NT2/D1 (cell line): ENCODE measurements around the gene MATCAP1.

Experiments
- DNase-seq: peaks from one replicate; pipeline ENCODE4 v3.0.0-alpha.2; 2011; ENCODE audit warnings: low read depth, low spot score
- H3K27me3 ChIP-seq: 2 replicates; pipeline ENCODE4 v1.6.0; 2011; ENCODE audit warnings: mild to moderate bottlenecking; ENCODE audit not compliant: insufficient read length, insufficient read depth
- H3K36me3 ChIP-seq: 2 replicates; pipeline ENCODE4 v1.6.1; 2011; ENCODE audit warnings: mild to moderate bottlenecking, low read length, mixed read lengths; ENCODE audit not compliant: insufficient read depth, insufficient read length
- H3K4me1 ChIP-seq: 2 replicates; pipeline ENCODE4 v1.5.1; 2011; ENCODE audit not compliant: insufficient read depth, insufficient read length
- H3K4me3 ChIP-seq: 2 replicates; pipeline ENCODE4 v1.5.1; 2011; ENCODE audit warnings: low read depth; ENCODE audit not compliant: insufficient read length
- H3K9ac ChIP-seq: 2 replicates; pipeline ENCODE4 v1.6.0; 2011; ENCODE audit warnings: low read depth; ENCODE audit not compliant: insufficient read length
- H3K9me3 ChIP-seq: 2 replicates; pipeline ENCODE4 v1.5.1; 2011; ENCODE audit warnings: mild to moderate bottlenecking, low read length; ENCODE audit not compliant: insufficient read depth
- SUZ12 ChIP-seq: IDR thresholded peaks from 2 replicates; pipeline ENCODE4 v1.6.1; 2011; ENCODE audit not compliant: insufficient read length, insufficient read depth; ENCODE audit errors: extremely low read depth
- YY1 ChIP-seq: IDR thresholded peaks from 2 replicates; pipeline ENCODE4 v1.6.1; 2011; ENCODE audit not compliant: insufficient read length, insufficient read depth
- ZNF274 ChIP-seq: IDR thresholded peaks from 2 replicates; pipeline ENCODE4 v1.6.1; 2011; ENCODE audit warnings: mild to moderate bottlenecking, low read depth, low read length

Gene MATCAP1

DNA sequence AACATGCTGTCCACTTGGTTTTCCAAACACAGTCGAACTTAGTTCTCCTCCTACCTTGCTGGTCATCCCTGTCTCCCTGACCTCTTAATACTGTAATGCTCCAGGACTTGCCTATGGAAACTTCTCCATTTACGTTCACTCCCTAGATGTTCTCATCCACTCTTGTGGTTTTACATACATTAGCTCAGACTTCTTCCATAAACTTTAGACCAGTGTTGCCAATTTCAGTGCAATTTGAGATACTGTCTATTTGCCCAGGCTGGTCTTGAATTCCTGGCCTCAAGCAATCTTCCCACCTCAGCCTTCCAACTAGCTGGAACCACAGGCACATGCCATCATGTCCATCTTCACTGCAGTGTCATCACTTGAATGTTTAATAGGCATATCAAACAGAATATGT, 1.5 kb downstream of the MATCAP1 start:
- peaks cover 38% of the 10 kb centered on the region for H3K4me1 ChIP-seq
- peaks cover 23% of the 10 kb centered on the region for H3K36me3 ChIP-seq
- DNase-seq = no peak
- no peaks in the 10 kb centered on the region for H3K9me3 ChIP-seq
- H3K27me3 ChIP-seq = peaks cover 45% of the 10 kb centered on the region
- H3K4me3 ChIP-seq = no peak overlapping the region
- H3K9ac ChIP-seq = no peak overlapping the region
- TF ChIP-seq ZNF274 = no peak
- no peak for TF ChIP-seq SUZ12
- TF ChIP-seq YY1 = no peak

DNA sequence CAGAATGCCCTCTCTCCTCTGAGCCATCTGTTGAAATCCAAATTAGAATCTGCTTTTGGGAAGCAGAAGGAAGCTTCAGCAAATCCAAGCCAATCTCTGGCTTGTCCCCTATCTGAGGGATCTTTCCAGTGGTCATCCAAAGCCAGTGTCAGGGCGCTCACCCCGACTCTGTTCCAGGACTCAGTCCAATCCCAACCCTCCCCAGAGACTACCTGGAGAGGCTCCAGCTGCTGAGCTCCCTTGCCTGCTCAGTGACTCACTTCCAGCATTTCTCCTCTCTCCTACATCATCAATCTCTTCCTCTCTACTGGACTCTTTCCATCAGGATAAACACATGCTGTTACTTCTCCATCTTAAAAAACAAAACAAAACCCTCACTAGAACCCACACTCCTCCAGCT, 2.4 kb downstream of the MATCAP1 start:
- Histone ChIP-seq H3K4me3 (no peak overlapping the region), H3K9ac (no peak overlapping the region), H3K4me1 (peaks cover 30% of the 10 kb centered on the region), H3K27me3 (peaks cover 54% of the 10 kb centered on the region), H3K36me3 (peaks cover 32% of the 10 kb centered on the region), H3K9me3 (no peaks in the 10 kb centered on the region)
- no peak for DNase-seq
- no peak for TF ChIP-seq YY1
- no peak for TF ChIP-seq SUZ12
- no peak for TF ChIP-seq ZNF274

DNA sequence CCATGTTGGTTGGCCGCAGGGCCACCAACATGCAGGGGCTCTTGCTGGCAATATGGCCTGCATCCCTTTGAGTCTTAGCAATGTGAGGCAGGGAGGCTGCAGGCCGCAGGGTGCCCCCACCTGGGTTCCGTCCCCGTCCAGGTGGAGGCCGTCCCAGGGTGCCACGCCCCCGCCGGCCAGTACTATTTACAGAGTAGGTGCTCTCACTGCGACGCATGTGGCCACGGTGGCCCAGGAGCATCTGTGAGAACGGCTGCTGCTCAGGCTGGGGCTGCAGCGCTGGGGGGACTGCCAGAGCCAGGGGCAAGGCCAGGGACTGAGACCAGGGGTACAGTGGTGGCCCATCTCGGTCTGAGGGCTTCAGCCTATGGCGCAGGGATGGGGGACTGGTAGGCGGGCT, 3.6 kb downstream of the MATCAP1 start:
- TF ChIP-seq ZNF274 (no peak), SUZ12 (no peak), YY1 (no peak)
- H3K4me1 ChIP-seq = peaks cover 22% of the 10 kb centered on the region
- peaks cover 54% of the 10 kb centered on the region for H3K27me3 ChIP-seq
- H3K4me3 ChIP-seq = no peak overlapping the region
- H3K9ac ChIP-seq = no peak overlapping the region
- DNase-seq = no peak
- no peaks in the 10 kb centered on the region for H3K9me3 ChIP-seq
- H3K36me3 ChIP-seq = peaks cover 41% of the 10 kb centered on the region

DNA sequence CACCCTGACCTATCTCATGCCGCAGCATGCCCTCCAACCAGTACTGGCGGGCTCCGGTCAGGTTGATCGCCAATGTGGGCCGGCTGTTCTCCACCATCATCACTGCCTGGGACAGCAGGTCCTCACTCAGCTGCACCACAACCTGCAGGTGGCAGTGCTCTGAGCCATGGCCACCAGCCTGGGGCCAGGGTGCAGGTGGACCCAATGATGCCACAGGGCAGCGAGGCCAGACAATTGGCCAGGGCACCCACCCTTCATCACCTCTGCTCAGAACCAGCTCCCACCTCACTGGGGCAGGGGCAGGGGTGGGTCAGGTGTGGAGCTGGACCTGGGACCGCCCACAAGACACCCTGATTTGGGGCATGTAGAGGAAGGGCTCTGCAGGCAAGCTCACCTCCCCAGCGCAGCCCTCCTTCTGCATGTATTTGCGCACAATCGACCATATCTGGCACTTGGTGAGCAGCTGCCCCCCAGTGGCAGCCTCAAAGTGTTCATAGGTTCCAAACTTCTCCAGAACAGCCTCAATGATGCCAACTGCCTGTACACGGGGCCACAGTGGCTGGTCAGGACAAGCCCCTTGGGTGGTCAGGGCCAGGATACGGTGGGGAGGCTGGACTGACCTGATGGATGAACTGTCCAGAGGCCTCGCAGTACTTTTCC, 4.2 kb downstream of the MATCAP1 start:
- Histone ChIP-seq H3K36me3 (peaks cover 42% of the 10 kb centered on the region), H3K9ac (no peak overlapping the region), H3K27me3 (peaks cover 54% of the 10 kb centered on the region), H3K4me1 (peaks cover 20% of the 10 kb centered on the region), H3K9me3 (no peaks in the 10 kb centered on the region), H3K4me3 (no peak overlapping the region)
- TF ChIP-seq ZNF274 = no peak
- DNase-seq = no peak

DNA sequence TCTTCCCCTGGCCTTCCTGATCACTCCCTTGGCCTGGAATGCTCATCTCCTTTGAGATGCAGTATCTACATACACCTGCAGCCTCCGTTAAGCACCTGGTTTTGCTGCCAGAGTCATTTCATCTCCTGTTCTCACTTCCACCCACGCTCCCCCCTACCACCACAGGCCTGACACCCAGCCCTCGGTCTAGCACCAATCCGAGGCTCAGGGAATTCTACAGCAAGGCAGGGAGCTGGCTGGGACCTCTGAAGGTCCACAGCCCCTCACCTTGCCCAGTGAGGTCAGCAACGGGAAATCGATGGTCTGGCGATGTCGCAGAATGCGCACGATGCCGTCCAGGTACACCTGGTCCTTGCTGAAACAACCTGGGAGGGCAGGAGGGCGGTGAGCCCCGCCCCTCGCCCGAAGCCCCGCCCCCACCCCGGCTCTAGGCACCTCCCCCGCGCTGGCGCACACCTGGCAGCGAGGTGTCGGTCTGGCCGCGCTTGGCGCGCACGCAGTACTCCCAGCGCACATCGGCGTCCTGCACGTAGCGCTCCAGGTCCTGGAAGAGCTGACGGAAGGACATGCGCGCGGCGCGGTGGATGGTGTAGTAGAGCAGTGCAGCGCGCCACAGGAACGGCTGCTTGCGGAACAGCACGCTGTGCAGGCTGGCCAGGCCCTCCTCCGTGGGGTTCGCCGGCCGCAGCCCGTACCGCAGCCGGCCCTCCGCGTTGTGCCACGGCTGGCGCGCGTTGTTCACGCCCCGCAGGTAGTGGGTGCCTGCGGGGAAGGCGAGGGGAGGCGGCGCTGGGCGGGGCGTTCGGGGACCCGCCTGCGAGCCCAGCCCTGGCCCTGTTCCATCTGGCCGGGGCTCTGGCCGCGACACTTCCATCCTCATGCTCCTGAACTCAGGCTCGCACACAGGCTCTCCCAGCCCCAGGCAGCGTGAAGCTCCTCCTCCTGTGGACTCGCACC, 5.7 kb downstream of the MATCAP1 start:
- Histone ChIP-seq H3K36me3 (peaks cover 42% of the 10 kb centered on the region), H3K27me3 (peaks cover 63% of the 10 kb centered on the region), H3K4me1 (peaks cover 29% of the 10 kb centered on the region), H3K9me3 (no peaks in the 10 kb centered on the region), H3K4me3 (peak overlapping the region; percentile 44), H3K9ac (peak overlapping the region; percentile 77)
- TF ChIP-seq SUZ12 = no peak
- peak; percentile 57 for DNase-seq

DNA sequence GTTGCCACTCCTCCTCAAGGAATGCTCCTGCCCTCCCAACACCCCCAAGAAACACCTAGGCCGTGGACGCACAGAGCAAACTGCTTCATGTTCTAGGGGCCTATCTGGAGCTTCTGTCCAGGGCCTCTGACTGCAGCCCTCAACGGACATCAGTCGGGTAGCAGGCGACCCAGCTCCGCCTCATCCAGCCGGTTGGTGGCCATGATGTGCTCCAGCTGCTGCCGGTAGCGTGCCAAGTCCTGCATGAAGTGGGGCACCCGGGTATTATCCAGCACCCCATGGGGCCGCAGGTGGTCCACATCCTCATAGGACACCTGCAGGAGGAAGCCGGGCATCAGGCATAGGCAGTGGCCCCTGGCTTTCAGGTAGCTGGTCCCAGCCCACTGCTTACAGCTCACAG, 7.1 kb downstream of the MATCAP1 start:
- H3K36me3 ChIP-seq = peaks cover 38% of the 10 kb centered on the region
- H3K9ac ChIP-seq = no peak overlapping the region
- no peak overlapping the region for H3K4me3 ChIP-seq
- TF ChIP-seq YY1 (no peak), SUZ12 (no peak), ZNF274 (no peak)
- peaks cover 29% of the 10 kb centered on the region for H3K4me1 ChIP-seq
- no peak for DNase-seq
- H3K9me3 ChIP-seq = no peaks in the 10 kb centered on the region
- H3K27me3 ChIP-seq = peaks cover 75% of the 10 kb centered on the region

DNA sequence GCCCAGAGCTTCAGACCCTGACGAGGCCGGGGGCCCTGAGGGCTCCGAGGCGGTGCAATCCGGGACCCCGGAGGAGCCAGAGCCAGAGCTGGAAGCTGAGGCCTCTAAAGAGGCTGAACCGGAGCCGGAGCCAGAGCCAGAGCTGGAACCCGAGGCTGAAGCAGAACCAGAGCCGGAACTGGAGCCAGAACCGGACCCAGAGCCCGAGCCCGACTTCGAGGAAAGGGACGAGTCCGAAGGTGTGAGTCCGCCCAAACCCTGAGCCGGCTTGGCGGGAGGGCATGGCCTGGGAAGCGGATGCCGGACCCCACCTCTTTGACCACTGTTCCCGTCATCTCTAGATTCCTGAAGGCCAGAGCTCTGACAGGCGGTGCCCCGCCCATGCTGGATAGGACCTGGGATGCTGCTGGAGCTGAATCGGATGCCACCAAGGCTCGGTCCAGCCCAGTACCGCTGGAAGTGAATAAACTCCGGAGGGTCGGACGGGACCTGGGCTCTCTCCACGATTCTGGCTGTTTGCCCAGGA, 9.0 kb downstream of the MATCAP1 start:
- no peak for DNase-seq
- peak overlapping the region; percentile 66 for H3K9ac ChIP-seq
- no peaks in the 10 kb centered on the region for H3K9me3 ChIP-seq
- peaks cover 79% of the 10 kb centered on the region for H3K27me3 ChIP-seq
- TF ChIP-seq YY1 = no peak
- TF ChIP-seq ZNF274 = no peak
- TF ChIP-seq SUZ12 = no peak
- H3K4me1 ChIP-seq = peaks cover 29% of the 10 kb centered on the region
- H3K36me3 ChIP-seq = peaks cover 26% of the 10 kb centered on the region
- peak overlapping the region; percentile 34 for H3K4me3 ChIP-seq
